ENCODE measurements around the gene YBX3.
A peak's percentile ranks its signal among the peaks of the same experiment; 100 is the strongest.

Gene YBX3

DNA sequence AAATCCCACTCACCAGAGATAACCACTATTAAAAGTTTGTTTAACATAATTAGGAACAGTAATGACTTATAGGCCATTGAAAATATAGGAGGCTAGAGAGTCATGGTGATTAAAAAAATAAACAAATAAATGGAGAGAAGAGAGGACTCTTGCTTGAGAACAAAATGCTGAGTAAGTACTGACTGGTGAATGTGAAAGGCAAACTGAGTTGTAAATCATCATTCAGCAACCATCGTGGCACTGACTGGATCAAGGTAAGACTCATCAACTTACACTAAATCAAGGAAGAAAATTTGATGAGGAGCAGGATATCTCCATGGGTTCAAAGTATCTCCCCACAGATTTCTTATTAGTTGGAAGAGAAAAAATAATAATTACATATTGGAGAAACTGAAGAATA lies 14.1 kb upstream of the YBX3 start:
- CTCF ChIA-PET, result no interaction called here
- DNase-seq (ENCODE audit: low spot score), result no peak
- TF ChIP-seq, protein P1, sequence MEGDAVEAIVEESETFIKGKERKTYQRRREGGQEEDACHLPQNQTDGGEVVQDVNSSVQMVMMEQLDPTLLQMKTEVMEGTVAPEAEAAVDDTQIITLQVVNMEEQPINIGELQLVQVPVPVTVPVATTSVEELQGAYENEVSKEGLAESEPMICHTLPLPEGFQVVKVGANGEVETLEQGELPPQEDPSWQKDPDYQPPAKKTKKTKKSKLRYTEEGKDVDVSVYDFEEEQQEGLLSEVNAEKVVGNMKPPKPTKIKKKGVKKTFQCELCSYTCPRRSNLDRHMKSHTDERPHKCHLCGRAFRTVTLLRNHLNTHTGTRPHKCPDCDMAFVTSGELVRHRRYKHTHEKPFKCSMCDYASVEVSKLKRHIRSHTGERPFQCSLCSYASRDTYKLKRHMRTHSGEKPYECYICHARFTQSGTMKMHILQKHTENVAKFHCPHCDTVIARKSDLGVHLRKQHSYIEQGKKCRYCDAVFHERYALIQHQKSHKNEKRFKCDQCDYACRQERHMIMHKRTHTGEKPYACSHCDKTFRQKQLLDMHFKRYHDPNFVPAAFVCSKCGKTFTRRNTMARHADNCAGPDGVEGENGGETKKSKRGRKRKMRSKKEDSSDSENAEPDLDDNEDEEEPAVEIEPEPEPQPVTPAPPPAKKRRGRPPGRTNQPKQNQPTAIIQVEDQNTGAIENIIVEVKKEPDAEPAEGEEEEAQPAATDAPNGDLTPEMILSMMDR (conservative IDR thresholded peaks at IDR 0.05; ENCODE audit: low read depth), result no peak
- POLR2A ChIA-PET (ENCODE audit: low non-redundant PET), result no interaction called here
- H3K27ac ChIP-seq, result no peak overlapping the region

DNA sequence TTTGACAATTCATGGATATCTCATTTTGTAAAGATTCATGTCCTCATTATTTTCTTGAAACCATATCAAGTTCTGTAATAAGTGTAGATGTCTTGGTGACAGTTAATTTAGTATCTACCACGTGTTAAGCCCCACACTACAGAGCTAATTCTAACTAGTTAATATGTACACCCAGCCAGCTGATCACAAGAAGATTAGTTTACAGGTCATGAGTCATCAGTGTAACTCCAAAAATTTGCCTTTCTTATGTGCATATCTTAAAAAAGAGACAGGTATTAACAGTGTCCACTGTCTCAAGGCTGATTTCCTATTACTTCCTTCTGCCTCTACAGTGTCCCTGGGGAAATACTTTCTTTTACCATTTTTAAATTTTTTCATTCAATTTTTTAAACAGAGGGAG lies 13.3 kb upstream of the YBX3 start:
- peak; percentile 10 for DNase-seq (ENCODE audit: low spot score)
- TF ChIP-seq, protein P1 (conservative IDR thresholded peaks at IDR 0.05; ENCODE audit: low read depth), result no peak
- CTCF ChIA-PET, result no interaction called here
- H3K27ac ChIP-seq, result no peak overlapping the region
- POLR2A ChIA-PET (ENCODE audit: low non-redundant PET), result no interaction called here

DNA sequence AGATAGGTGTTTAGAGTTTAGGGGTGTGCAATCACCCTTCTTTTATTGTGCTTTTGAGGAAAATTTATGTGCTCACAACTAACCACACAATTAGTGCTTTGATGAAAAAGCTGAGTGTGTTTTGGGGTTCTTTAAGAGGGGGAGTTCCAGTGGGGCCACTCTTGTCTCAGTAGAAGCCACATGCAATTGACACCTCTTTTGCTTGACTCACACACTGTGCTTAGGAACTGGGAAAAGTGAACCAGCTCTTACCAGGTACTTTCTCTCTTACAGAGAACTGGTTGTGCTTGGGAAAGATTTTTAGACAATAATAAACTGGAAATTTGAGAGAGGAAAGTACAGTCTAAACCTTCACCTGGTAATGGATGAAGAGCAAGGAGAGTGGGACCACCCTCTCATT lies 12.3 kb upstream of the YBX3 start:
- ChIA-PET CTCF (no interaction called here), POLR2A (ENCODE audit: low non-redundant PET) (no interaction called here)
- TF ChIP-seq, protein P1 (conservative IDR thresholded peaks at IDR 0.05; ENCODE audit: low read depth), result no peak
- no peak for DNase-seq (ENCODE audit: low spot score)
- H3K27ac ChIP-seq, result no peak overlapping the region

DNA sequence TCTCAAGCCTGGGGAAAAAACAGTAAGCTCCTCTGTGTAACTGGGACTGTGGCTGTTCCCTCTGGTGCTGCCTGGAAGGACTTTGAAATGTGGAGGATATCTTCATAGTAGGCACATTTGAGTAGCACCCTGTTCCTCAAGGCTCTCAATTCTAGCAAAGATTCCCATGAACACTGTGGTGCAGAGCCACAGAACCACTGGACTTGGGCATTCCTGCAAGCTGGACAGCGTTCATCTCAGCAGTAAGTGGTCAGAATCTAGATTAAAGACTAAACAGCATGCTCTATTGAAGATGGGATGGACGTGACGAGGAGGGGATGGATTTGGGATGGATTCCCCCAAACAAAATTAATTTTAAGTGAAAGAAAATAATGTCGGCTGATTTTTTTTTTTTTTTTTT lies 9.4 kb upstream of the YBX3 start:
- TF ChIP-seq, protein P1 (conservative IDR thresholded peaks at IDR 0.05; ENCODE audit: low read depth), result no peak
- CTCF ChIA-PET, result interaction anchor here (1.7 kb wide), 1 partner anchor 18 kb away, joined by 4 read pairs; no protein-coding TSS in a partner anchor
- H3K27ac ChIP-seq, result no peak overlapping the region
- no peak for DNase-seq (ENCODE audit: low spot score)
- POLR2A ChIA-PET (ENCODE audit: low non-redundant PET), result no interaction called here

DNA sequence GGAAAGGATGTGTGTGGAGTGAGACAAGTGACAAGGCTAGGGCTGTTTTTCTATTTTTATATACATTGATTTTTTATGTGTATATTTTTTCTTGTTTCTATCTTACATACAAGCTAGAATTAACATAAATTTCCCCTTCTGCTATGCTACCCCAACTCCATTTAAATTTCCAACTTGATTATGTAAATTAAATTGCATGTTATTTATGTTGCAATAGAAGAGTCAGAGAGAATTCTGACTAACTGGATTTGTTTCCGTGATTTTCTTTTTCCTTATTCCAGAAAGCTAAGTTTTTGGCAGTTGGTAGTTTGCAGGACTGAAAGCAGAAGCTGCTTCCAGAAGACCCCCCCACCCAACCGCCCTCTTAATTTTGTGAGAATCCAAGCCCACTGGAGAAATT lies 8.9 kb upstream of the YBX3 start:
- no peak for DNase-seq (ENCODE audit: low spot score)
- TF ChIP-seq, protein P1 (conservative IDR thresholded peaks at IDR 0.05; ENCODE audit: low read depth), result no peak
- ChIA-PET CTCF (interaction anchor here (0.6 to 1.7 kb wide), 2 partner anchors 18 to 468 kb away, joined by 3 to 4 read pairs; no protein-coding TSS in a partner anchor), POLR2A (ENCODE audit: low non-redundant PET) (no interaction called here)
- H3K27ac ChIP-seq, result no peak overlapping the region

DNA sequence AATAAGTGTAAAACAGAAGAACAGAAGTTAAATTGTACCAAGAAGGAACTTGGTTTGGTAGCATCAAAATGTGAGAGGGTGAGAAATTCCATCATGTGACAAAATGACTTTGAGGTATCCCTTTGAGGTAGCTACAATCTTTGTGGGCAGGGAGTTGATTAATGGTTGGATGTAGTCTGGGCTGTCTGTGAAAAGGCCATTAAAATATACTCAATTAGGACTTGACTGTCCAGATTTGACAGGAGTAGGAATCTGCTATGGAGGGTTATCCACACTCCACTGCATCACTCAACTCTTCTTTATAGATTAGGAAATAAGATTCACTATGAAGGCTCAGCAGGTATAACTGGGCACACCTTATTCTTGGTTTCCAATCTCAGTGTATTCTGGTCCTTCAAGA lies 7.4 kb upstream of the YBX3 start:
- POLR2A ChIA-PET (ENCODE audit: low non-redundant PET), result no interaction called here
- CTCF ChIA-PET, result interaction anchor here (0.6 kb wide), 1 partner anchor 712 kb away, joined by 3 read pairs; no protein-coding TSS in a partner anchor
- no peak for DNase-seq (ENCODE audit: low spot score)
- no peak overlapping the region for H3K27ac ChIP-seq
- TF ChIP-seq, protein P1 (conservative IDR thresholded peaks at IDR 0.05; ENCODE audit: low read depth), result no peak

DNA sequence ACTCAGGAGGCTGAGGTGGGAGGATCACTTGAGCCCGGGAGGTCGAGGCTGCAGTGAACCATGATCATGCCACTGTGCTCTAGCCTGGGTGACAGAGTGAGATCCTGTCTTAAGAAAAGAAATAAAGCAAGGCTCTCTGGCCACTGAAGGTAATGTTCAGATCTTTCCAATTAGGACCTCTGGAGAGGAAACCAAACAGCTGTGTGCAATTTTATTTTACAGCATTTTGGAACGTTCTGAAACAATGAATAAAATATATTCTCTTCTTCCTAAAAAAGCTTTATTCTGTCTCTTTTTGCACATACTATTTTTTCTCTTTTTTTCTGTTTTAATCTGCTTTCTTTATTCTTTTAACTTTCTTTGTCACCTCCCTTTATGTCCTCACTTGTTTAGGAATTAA lies 5.0 kb upstream of the YBX3 start:
- CTCF ChIA-PET, result no interaction called here
- POLR2A ChIA-PET (ENCODE audit: low non-redundant PET), result no interaction called here
- no peak overlapping the region for H3K27ac ChIP-seq
- TF ChIP-seq, protein P1 (conservative IDR thresholded peaks at IDR 0.05; ENCODE audit: low read depth), result no peak
- no peak for DNase-seq (ENCODE audit: low spot score)
